GM23338 (cell line): Measurements from ENCODE around the gene NCBP3. TPM values are rescaled to one million over a fixed set of nuclear protein-coding genes. Genes with fewer than 3 reads are reported as not detected.

Experiments used
- ATAC-seq: fragments of 200-7000 bp; cut with Tn5 transposase; 3 replicates; pipeline ENCODE4 v1.9.1; 2020
- DNase-seq: peaks from one replicate; pipeline ENCODE4 v3.0.0-alpha.2; 2015; ENCODE audit warnings: low spot score
- H2AFZ ChIP-seq: fragments of 200-600 bp; sonication (generic); 2 replicates; pipeline ENCODE4 v1.8.0; 2016; ENCODE audit warnings: antibody characterized with exemption, mild to moderate bottlenecking, moderate library complexity
- H3F3A ChIP-seq: fragments of 200-600 bp; sonication (generic); replicated peaks from 2 replicates; pipeline ENCODE4 v1.8.0; 2017; ENCODE audit warnings: antibody characterized with exemption, mixed run types, low read depth
- H3K27ac ChIP-seq: fragments of 200-600 bp; sonication (generic); 2 replicates; pipeline ENCODE4 v1.6.1; 2016; ENCODE audit warnings: low read depth
- H3K27me3 ChIP-seq: fragments of 200-600 bp; sonication (generic); 2 replicates; pipeline ENCODE4 v1.8.0; 2016; ENCODE audit warnings: mild to moderate bottlenecking, mixed run types, moderate library complexity; ENCODE audit not compliant: insufficient read depth
- H3K36me3 ChIP-seq: fragments of 200-600 bp; sonication (generic); 2 replicates; pipeline ENCODE4 v1.8.0; 2016; ENCODE audit warnings: mild to moderate bottlenecking; ENCODE audit not compliant: insufficient read depth
- H3K4me1 ChIP-seq: fragments of 200-600 bp; sonication (generic); 2 replicates; pipeline ENCODE4 v1.8.0; 2016; ENCODE audit warnings: mild to moderate bottlenecking, moderate library complexity; ENCODE audit not compliant: insufficient read depth
- H3K4me2 ChIP-seq: fragments of 200-600 bp; sonication (generic); 2 replicates; pipeline ENCODE4 v1.7.1; 2017; ENCODE audit warnings: mixed run types
- H3K4me3 ChIP-seq: fragments of 200-600 bp; sonication (generic); 2 replicates; pipeline ENCODE4 v1.6.1; 2016; ENCODE audit warnings: mixed run types
- H3K79me2 ChIP-seq: fragments of 200-600 bp; sonication (generic); replicated peaks from 2 replicates; pipeline ENCODE4 v1.8.0; 2017; ENCODE audit warnings: mild to moderate bottlenecking; ENCODE audit not compliant: insufficient read depth
- H3K9me2 ChIP-seq: fragments of 200-600 bp; sonication (generic); 2 replicates; pipeline ENCODE4 v1.8.0; 2017; ENCODE audit not compliant: insufficient read depth
- H4K20me1 ChIP-seq: fragments of 200-600 bp; sonication (generic); replicated peaks from 2 replicates; pipeline ENCODE4 v1.8.0; 2017; ENCODE audit warnings: mild to moderate bottlenecking; ENCODE audit not compliant: insufficient read depth
- H3K27ac Mint-ChIP-seq: 2 replicates; pipeline ENCODE4 v1.8.0; 2020; ENCODE audit warnings: inconsistent platforms, mild to moderate bottlenecking, moderate library complexity, mixed read lengths
- H3K27me3 Mint-ChIP-seq: 3 replicates; pipeline ENCODE4 v1.8.0; 2022; ENCODE audit warnings: low read depth, mild to moderate bottlenecking, moderate library complexity, mixed read lengths, inconsistent platforms; ENCODE audit not compliant: insufficient read depth, poor library complexity
- H3K36me3 Mint-ChIP-seq: 3 replicates; pipeline ENCODE4 v1.8.0; 2021; ENCODE audit warnings: low read depth, mild to moderate bottlenecking, inconsistent platforms, moderate library complexity, mixed read lengths
- H3K4me1 Mint-ChIP-seq: 3 replicates; pipeline ENCODE4 v1.8.0; 2020; ENCODE audit warnings: mild to moderate bottlenecking, inconsistent platforms, mixed read lengths
- H3K4me3 Mint-ChIP-seq: 3 replicates; pipeline ENCODE4 v1.8.0; 2021; ENCODE audit warnings: moderate library complexity, mild to moderate bottlenecking, inconsistent platforms, mixed read lengths
- H3K9me3 Mint-ChIP-seq: 3 replicates; pipeline ENCODE4 v1.8.0; 2020; ENCODE audit warnings: moderate library complexity, mild to moderate bottlenecking, inconsistent platforms, mixed read lengths
- CREB1 ChIP-seq: fragments of 250-450 bp; sonication (Bioruptor Pico); IDR thresholded peaks from 2 replicates; pipeline ENCODE4 v1.5.0; 2020; ENCODE audit warnings: low read depth, mild to moderate bottlenecking, moderate library complexity
- CTCF ChIP-seq, 2 experiments: fragments of 200-600 bp in 1 of 2; sonication (generic) in 1 of 2; conservative IDR thresholded peaks; 2 replicates each; pipeline versions ENCODE4 v1.5.1 to v1.6.1; 2016 to 2017; ENCODE audit warnings: antibody characterized with exemption in 2 of 2, low read depth in 2 of 2, mild to moderate bottlenecking in 2 of 2, moderate library complexity in 1 of 2
- ETS1 ChIP-seq: IDR thresholded peaks from 2 replicates; pipeline ENCODE4 v1.6.1; 2016; ENCODE audit warnings: antibody characterized with exemption
- EZH2 ChIP-seq: fragments of 200-600 bp; sonication (generic); IDR thresholded peaks from one replicate; pipeline ENCODE4 v1.8.0; 2017; ENCODE audit warnings: antibody characterized with exemption, mild to moderate bottlenecking, low read depth; ENCODE audit not compliant: unreplicated experiment
- EZH2phosphoT487 ChIP-seq: fragments of 200-600 bp; sonication (generic); IDR thresholded peaks from one replicate; pipeline ENCODE4 v1.8.1; 2018; ENCODE audit warnings: antibody characterized with exemption; ENCODE audit not compliant: unreplicated experiment
- JUNB ChIP-seq: IDR thresholded peaks from one replicate; pipeline ENCODE4 v1.6.1; 2016; ENCODE audit warnings: antibody characterized with exemption; ENCODE audit not compliant: unreplicated experiment
- NANOG ChIP-seq: IDR thresholded peaks from 2 replicates; pipeline ENCODE4 v1.6.1; 2016; ENCODE audit warnings: antibody characterized with exemption, borderline replicate concordance
- POLR2AphosphoS5 ChIP-seq: IDR thresholded peaks from 2 replicates; pipeline ENCODE4 v1.6.1; 2016; ENCODE audit warnings: antibody characterized with exemption, low read depth
- REST ChIP-seq: IDR thresholded peaks from one replicate; pipeline ENCODE4 v1.6.1; 2018; ENCODE audit warnings: antibody characterized with exemption; ENCODE audit not compliant: unreplicated experiment
- STAT1 ChIP-seq: IDR thresholded peaks from one replicate; pipeline ENCODE4 v1.6.1; 2016; ENCODE audit warnings: antibody characterized with exemption; ENCODE audit not compliant: unreplicated experiment
- ZNF114 ChIP-seq: fragments of 250-450 bp; sonication (Bioruptor Pico); IDR thresholded peaks from 2 replicates; pipeline ENCODE4 v1.5.0; 2020; ENCODE audit warnings: mild to moderate bottlenecking, moderate library complexity
- ZNF331 ChIP-seq: fragments of 250-450 bp; sonication (Bioruptor Pico); IDR thresholded peaks from 2 replicates; pipeline ENCODE4 v1.5.0; 2020; ENCODE audit warnings: low read depth, mild to moderate bottlenecking, moderate library complexity
- ZNF462 ChIP-seq: fragments of 250-450 bp; sonication (Bioruptor Pico); IDR thresholded peaks from 2 replicates; pipeline ENCODE4 v1.5.0; 2020; ENCODE audit warnings: mild to moderate bottlenecking, moderate library complexity
- polyA plus RNA-seq: library from polyadenylated mRNA; unstranded; fragments of >200 nt; fragmentation: Nextera tagmentation; extraction: Ambion mirVana; gene quantifications from 2 replicates; pipeline ENCODE4 v1.2.1, GENCODE V29; 2016
- total RNA-seq: library from RNA; depleted of rRNA; stranded (reverse); fragments of >200 nt; shearing (Covaris generic); gene quantifications from 2 replicates; pipeline ENCODE4 v1.2.3, GENCODE V29; 2014

NCBP3 gene
- total and polyA plus RNA-seq, 2 experiments from 2014 or later, result 35.5 to 42.8 TPM

GRCh38 chr17:3867606-3868005 is 21.6 kb upstream of the NCBP3 start:
- Histone ChIP-seq H3K4me3 (no peak overlapping the region), H3K36me3 (no peaks in the 10 kb centered on the region; the same call in 1 of the 2 replicates), H3K27ac (no peak overlapping the region), H3K27me3 (no peaks in the 10 kb centered on the region), H3K4me2 (no peak overlapping the region), H2AFZ (no peak overlapping the region), H3F3A (no peaks in the 10 kb centered on the region), H3K9me2 (no peaks in the 10 kb centered on the region), H3K4me1 (no peaks in the 10 kb centered on the region), H3K79me2 (no peaks in the 10 kb centered on the region), H4K20me1 (no peaks in the 10 kb centered on the region)
- no peak overlapping the region for H3K4me3 Mint-ChIP-seq
- H3K36me3 Mint-ChIP-seq, result peaks cover 9% of the 10 kb centered on the region
- ATAC-seq, result no peak
- no peaks in the 10 kb centered on the region for H3K9me3 Mint-ChIP-seq
- no peak overlapping the region for H3K27ac Mint-ChIP-seq
- peaks cover 6% of the 10 kb centered on the region for H3K27me3 Mint-ChIP-seq
- no peaks in the 10 kb centered on the region; the same call in 2 of the 3 replicates for H3K4me1 Mint-ChIP-seq
- DNase-seq, result no peak
- no peak for TF ChIP-seq CTCF (conservative IDR thresholded peaks at IDR 0.05; ENCODE audit: low read depth in 2 of 2)
- no peak for TF ChIP-seq EZH2
- no peak for TF ChIP-seq ZNF114
- no peak for TF ChIP-seq ETS1
- TF ChIP-seq NANOG, result no peak
- no peak for TF ChIP-seq POLR2AphosphoS5
- TF ChIP-seq REST, result no peak
- TF ChIP-seq CREB1 (CRISPR knock-in tag), result no peak
- no peak for TF ChIP-seq EZH2phosphoT487
- TF ChIP-seq ZNF462 (CRISPR knock-in tag), result no peak
- no peak for TF ChIP-seq ZNF331
- no peak for TF ChIP-seq JUNB
- TF ChIP-seq STAT1, result no peak
